Measurements from ENCODE around the gene ZNF579. TPM values are rescaled to one million over a fixed set of nuclear protein-coding genes. Genes with fewer than 3 reads are reported as not detected.

ZNF579 gene
- total and polyA plus RNA-seq, 10 of the 15 experiments (the other 5 are each of a cell fraction or from before 2014, with no cell fraction given) = 0.11 to 11.7 (median 1.5) TPM

GRCh38 chr19:55546011-55546410 is 34.6 kb downstream of the ZNF579 start (continued):
- TF ChIP-seq, protein P1, sequence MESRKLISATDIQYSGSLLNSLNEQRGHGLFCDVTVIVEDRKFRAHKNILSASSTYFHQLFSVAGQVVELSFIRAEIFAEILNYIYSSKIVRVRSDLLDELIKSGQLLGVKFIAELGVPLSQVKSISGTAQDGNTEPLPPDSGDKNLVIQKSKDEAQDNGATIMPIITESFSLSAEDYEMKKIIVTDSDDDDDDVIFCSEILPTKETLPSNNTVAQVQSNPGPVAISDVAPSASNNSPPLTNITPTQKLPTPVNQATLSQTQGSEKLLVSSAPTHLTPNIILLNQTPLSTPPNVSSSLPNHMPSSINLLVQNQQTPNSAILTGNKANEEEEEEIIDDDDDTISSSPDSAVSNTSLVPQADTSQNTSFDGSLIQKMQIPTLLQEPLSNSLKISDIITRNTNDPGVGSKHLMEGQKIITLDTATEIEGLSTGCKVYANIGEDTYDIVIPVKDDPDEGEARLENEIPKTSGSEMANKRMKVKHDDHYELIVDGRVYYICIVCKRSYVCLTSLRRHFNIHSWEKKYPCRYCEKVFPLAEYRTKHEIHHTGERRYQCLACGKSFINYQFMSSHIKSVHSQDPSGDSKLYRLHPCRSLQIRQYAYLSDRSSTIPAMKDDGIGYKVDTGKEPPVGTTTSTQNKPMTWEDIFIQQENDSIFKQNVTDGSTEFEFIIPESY (IDR thresholded peaks at IDR 0.05) = no peak
- TF ChIP-seq EED (IDR thresholded peaks at IDR 0.05; ENCODE audit: low read depth) (no peak), NFYB (IDR thresholded peaks at IDR 0.05; ENCODE audit: insufficient read depth, low read depth, low read length) (no peak), IKZF2 (IDR thresholded peaks at IDR 0.05) (no peak), TBL1XR1 (IDR thresholded peaks at IDR 0.05; ENCODE audit: low read depth, low read length) (no peak), CBFB (IDR thresholded peaks at IDR 0.05; ENCODE audit: low read depth) (no peak), POU2F2 (IDR thresholded peaks at IDR 0.05; ENCODE audit: borderline replicate concordance, low read depth, low read length) (no peak), TCF3 (IDR thresholded peaks at IDR 0.05; ENCODE audit: borderline replicate concordance, insufficient read depth, low read depth, low read length) (no peak), RBBP5 (conservative IDR thresholded peaks at IDR 0.05) (no peak), MTA2 (IDR thresholded peaks at IDR 0.05; ENCODE audit: low read depth) (no peak), BHLHE40 (IDR thresholded peaks at IDR 0.05; ENCODE audit: borderline replicate concordance in 1 of 2, low read depth in 2 of 2, low read length in 1 of 2) (no peak), POLR2AphosphoS5 (IDR thresholded peaks at IDR 0.05; ENCODE audit: low read length) (no peak), NFXL1 (IDR thresholded peaks at IDR 0.05; ENCODE audit: borderline replicate concordance) (no peak)

DNA sequence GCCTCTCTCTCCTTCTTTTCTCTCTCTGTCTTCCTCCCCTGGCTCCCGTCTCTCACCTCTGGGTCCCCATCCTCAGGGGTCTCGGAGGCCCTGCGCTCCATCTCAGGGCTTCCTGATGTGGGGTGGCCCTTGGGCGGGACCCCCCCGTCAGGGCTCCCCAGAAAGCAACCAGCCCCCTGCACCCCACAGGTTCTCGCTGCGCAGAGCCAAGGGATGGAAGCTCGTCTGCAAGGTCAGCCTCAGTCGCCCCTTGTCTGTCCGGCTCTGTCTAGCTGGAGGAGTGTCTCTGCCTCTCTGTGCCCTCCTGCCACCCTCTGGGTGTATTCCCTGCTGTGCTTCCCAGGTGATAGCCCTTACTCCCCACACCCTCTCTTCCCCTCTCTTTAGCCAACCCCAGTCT is 35.2 kb downstream of the ZNF579 start, which contains the start of gene SBK3:
SBK3 (minus strand) TSS at position 101 of the 400 bp plus-strand sequence; CDS start at position 101, 0 bp downstream.
- in situ Hi-C loops (cut with MboI) = no loop called here
- Histone ChIP-seq H3K27ac (ENCODE audit: control insufficient read depth, insufficient read depth) (no peak within 1 kb of the TSS), H3K79me2 (ENCODE audit: control insufficient read depth, insufficient read depth, low read length) (no peaks in the 10 kb centered on the region), H3K36me3 (ENCODE audit: control insufficient read depth in 2 of 2, insufficient read depth in 2 of 2, low read length in 1 of 2) (no peaks in the 10 kb centered on the region), H3K4me3 (no peak within 1 kb of the TSS), H3K9me3 (replicated peaks; ENCODE audit: control insufficient read depth, insufficient read depth, low read length) (no peaks in the 10 kb centered on the region), H3K9ac (ENCODE audit: control insufficient read depth, insufficient read depth, low read length) (no peak within 1 kb of the TSS), H3K27me3 (replicated peaks in 1 of 2; ENCODE audit: control insufficient read depth in 2 of 2, insufficient read depth in 2 of 2, low read length in 1 of 2) (peaks cover 1 to 7% of the 10 kb centered on the region in 2 experiments; a peak in 3 of 4 replicates), H4K20me1 (ENCODE audit: control insufficient read depth, insufficient read depth) (no peaks in the 10 kb centered on the region), H2AFZ (ENCODE audit: control insufficient read depth, low read depth, low read length) (no peak within 1 kb of the TSS), H3K4me2 (ENCODE audit: control insufficient read depth, insufficient read depth) (no peak within 1 kb of the TSS), H3K4me1 (ENCODE audit: control insufficient read depth, insufficient read depth, low read length) (no peaks in the 10 kb centered on the region)
- RAD21 ChIA-PET (ENCODE audit: unreplicated experiment) = no interaction called here
- SMC1A ChIA-PET (ENCODE audit: uncharacterized antibody, unreplicated experiment) = no interaction called here
- WGBS (ENCODE audit: insufficient coverage, insufficient replicate concordance, low lambda C conversion rate, missing lambda C conversion rate) = 26% methylated on average over 10 of the region's 10 CpGs
- ATAC-seq = no peak
- CTCF ChIA-PET = no interaction called here
- FAIRE-seq = no peak
- intact Hi-C loops (cut with micrococcal nuclease; ENCODE audit: unreplicated experiment) = no loop called here
- POLR2A ChIA-PET = no interaction called here
- BruUV-seq (replicated peaks) = no TSS peak
- no peak for DNase-seq (ENCODE audit: low read depth, low spot score)
- no peak for TF ChIP-seq ASH2L (IDR thresholded peaks at IDR 0.05; ENCODE audit: borderline replicate concordance, low read depth)
- TF ChIP-seq E4F1 (IDR thresholded peaks at IDR 0.05; ENCODE audit: borderline replicate concordance, partially characterized antibody) = no peak
- TF ChIP-seq, protein P2, sequence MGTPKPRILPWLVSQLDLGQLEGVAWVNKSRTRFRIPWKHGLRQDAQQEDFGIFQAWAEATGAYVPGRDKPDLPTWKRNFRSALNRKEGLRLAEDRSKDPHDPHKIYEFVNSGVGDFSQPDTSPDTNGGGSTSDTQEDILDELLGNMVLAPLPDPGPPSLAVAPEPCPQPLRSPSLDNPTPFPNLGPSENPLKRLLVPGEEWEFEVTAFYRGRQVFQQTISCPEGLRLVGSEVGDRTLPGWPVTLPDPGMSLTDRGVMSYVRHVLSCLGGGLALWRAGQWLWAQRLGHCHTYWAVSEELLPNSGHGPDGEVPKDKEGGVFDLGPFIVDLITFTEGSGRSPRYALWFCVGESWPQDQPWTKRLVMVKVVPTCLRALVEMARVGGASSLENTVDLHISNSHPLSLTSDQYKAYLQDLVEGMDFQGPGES (IDR thresholded peaks at IDR 0.05) = no peak
- no peak for TF ChIP-seq POLR2A (IDR thresholded peaks at IDR 0.05; ENCODE audit: low read depth, low read length)
- TF ChIP-seq ATF7 (IDR thresholded peaks at IDR 0.05; ENCODE audit: low read depth) = no peak
- TF ChIP-seq KAT2A (conservative IDR thresholded peaks at IDR 0.05; ENCODE audit: control insufficient read depth, low read depth, low read length) = no peak
- no peak for TF ChIP-seq SRF (IDR thresholded peaks at IDR 0.05; ENCODE audit: low read depth in 2 of 2, low read length in 2 of 2)
- no peak for TF ChIP-seq SP1 (IDR thresholded peaks at IDR 0.05; ENCODE audit: low read depth, low read length)
- no peak for TF ChIP-seq ZSCAN29 (IDR thresholded peaks at IDR 0.05)
